ACHN (cell line): ENCODE data around the gene GLIS1.

Experiments used
- DNase-seq: peaks from one replicate; pipeline ENCODE4 v3.0.0-alpha.2; 2015
- in situ Hi-C: cut with HindIII; loops from 2 replicates; pipeline ENCODE4 v1.10.0; 2017; ENCODE audit warnings: low sequenced_read_pairs, low pct_ligation_motif_present, low pct_unique_long_range_greater_than_20kb

The GLIS1 gene

DNA sequence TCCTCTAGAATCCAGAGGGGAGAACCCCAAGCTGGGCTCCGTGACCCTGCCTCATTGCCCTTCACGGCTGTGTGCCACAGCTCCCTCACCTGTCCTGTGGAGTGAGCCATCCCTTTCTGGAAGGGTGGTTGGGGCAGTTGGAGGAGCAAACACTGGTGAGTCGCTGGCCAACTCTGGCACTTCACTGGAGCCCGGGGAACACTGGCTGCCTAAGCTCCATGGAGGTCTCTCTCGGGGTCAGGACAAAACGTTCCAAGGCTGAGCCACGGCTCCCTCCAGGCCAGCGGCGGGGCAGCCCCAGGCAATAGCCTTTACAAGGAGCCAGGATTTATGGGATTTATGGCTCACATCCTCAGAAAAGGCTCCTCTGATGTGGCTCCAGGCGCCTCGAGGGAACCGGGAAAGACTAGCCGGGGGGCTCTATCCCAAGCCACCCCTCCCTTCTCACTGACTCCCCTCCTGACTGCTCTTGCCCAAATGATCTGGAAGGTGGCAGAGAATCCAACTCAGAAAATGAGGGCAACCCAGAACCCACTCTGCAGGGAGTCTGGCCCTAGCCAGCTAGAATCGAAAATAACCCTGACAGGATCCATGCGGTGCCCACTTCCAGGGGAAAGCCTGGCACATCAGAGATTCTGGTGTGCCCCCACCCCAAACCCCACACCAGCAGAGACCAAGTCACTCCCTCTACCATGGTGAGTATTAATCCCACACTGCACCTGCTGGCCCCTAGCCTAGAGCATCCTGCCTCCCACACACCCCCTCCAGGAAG, 75.2 kb downstream of the GLIS1 start:
- in situ Hi-C loops = no loop called here
- no peak for DNase-seq

- in situ Hi-C loops = no loop called here
- no peak for DNase-seq
Measured at GRCh38 chr1:53662951-53663350, 76.0 kb downstream of the GLIS1 start.

- in situ Hi-C loops = no loop called here
- no peak for DNase-seq
Measured at GRCh38 chr1:53662169-53662568, 76.8 kb downstream of the GLIS1 start.

DNA sequence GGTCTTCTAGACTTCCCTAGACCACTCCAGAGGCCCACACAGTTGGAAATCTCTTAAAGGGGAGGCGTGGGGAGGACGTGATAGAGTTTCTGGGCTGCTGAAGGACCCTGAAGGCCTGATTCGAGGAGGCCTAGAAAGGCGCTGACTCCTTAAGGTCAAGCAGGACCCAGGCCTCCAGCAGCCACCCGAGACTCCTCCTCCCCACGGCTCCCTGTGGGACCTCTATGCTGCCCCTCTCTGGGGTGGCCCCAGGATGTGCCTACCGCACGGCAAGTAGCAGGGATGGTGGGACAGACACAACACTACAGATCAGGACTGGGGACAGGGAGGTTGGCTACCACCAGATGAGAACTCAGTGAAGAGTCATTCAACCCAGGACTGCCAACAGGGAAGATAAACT, 77.5 kb downstream of the GLIS1 start:
- no peak for DNase-seq
- in situ Hi-C loops = no loop called here

DNA sequence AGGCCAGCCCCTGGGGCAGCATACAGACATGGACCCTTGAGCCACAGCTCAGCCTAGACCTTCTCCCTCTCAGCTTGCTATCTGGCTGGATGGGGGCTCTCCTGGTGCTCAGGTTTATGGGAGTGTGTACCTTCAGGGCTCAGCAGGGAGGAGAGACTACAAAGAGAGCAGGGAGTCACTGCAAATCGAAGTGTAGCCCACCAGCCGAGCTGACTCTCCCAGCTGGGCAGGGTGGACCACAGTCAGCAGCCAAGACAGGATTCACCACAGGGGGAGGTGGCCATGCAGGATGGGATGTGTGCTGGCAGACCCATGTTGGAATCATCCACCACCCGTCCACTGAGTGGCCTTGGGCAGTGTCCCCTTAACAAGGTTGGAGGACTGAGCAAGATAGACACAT, 78.3 kb downstream of the GLIS1 start:
- DNase-seq = no peak
- in situ Hi-C loops = no loop called here

- no peak for DNase-seq
- in situ Hi-C loops = no loop called here
Measured at GRCh38 chr1:53659436-53659835, 79.5 kb downstream of the GLIS1 start.

GRCh38 chr1:53658489-53659230, 80.3 kb downstream of the GLIS1 start:
- no peak for DNase-seq
- in situ Hi-C loops = no loop called here

- in situ Hi-C loops = no loop called here
- DNase-seq = no peak
Measured at GRCh38 chr1:53657891-53658396, 81.0 kb downstream of the GLIS1 start.

- DNase-seq = no peak
Measured at GRCh38 chr1:53657531-53657805, 81.5 kb downstream of the GLIS1 start.

DNA sequence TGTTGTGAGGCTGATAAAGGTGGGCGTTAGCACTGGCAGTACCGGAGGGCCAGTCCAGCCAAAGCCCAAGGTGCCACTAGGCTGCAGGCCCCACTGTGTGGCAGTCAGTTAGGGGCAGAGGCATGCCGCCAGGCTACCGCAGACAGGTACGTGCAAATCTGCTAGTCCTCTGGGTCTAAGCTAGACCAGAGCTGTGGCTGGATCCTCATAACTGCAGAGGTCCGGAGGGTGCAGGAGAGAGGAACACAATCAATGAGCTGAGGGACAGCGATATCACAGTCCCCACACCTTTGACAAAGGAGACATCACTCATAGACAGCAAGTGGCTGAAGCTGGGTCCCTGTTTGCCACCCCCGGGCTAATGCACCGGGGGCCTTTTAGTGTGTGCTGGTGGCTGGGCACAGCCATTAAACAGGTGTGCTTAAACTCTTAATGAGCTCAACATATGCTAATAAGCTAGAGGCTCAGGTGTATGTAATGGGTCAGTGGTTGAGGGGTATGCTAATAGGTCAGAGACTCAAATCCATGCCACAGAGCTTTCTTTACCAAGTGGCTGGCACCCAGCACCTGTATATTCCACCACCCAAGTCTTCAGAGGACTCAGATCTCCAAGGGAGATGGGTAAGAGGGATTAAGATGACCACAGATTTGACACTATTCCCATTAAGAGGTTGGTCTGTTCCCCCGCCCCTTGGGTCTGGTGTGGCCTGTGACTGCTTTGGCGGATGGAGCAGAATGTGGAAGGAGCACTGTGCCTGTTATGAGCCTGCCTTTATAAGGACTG, 82.0 kb downstream of the GLIS1 start:
- in situ Hi-C loops = no loop called here

More at GRCh38 chr1:53657531-53657805, 81.5 kb downstream of the GLIS1 start:
- in situ Hi-C loops = no loop called here

GRCh38 chr1:53655931-53656746, 82.8 kb downstream of the GLIS1 start:
- in situ Hi-C loops = no loop called here
- no peak for DNase-seq

More for the DNA sequence above, 82.0 kb downstream of the GLIS1 start:
- no peak for DNase-seq

GRCh38 chr1:53654216-53655210, 84.5 kb downstream of the GLIS1 start:
- DNase-seq = no peak
- in situ Hi-C loops = no loop called here

DNA sequence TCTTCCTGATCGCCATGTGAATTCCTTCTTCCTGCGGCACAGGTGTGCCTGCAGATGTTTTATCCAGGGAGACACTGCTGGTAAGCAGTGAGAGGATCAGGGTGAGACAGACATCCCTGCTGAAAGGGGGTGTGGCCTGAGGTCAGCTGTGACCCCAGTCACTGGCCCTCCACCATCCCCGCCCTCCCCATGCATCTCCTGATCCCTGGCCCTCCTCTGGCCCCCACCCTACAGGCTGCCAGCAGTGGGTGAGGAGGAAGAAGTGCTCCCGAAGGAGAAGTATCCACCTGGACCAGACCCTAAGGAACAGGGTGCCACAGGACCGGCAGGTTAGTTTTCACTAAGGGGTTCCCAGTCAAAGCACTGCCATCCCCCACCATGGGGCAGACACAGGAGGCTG, 85.3 kb downstream of the GLIS1 start:
- in situ Hi-C loops = no loop called here
- no peak for DNase-seq

GRCh38 chr1:53653200-53653575, 85.8 kb downstream of the GLIS1 start:
- DNase-seq = no peak
- in situ Hi-C loops = no loop called here

GRCh38 chr1:53652441-53653199, 86.3 kb downstream of the GLIS1 start:
- DNase-seq = no peak
- in situ Hi-C loops = no loop called here

GRCh38 chr1:53651356-53651755, 87.6 kb downstream of the GLIS1 start:
- DNase-seq = no peak
- in situ Hi-C loops = no loop called here

- in situ Hi-C loops = no loop called here
- no peak for DNase-seq
Measured at GRCh38 chr1:53648516-53648915, 90.4 kb downstream of the GLIS1 start.
